Mucosa of descending colon (tissue), 3 donors: Measurements from ENCODE around the gene RAB1B. TPM values are rescaled to one million over a fixed set of nuclear protein-coding genes. Genes with fewer than 3 reads are reported as not detected.

Source experiments
- ATAC-seq: fragments of 200-7000 bp; cut with Tn5 transposase; one replicate; pipeline ENCODE4 v1.9.1; 2020; ENCODE audit warnings: mild to moderate bottlenecking, moderate library complexity
- DNase-seq, 3 donors: peaks; one replicate each; pipeline ENCODE4 v3.0.0-alpha.2; 2020
- H3K36me3 ChIP-seq: fragments of 200-600 bp; one replicate; pipeline ENCODE4 v1.8.0; 2021; ENCODE audit warnings: low read depth, mild to moderate bottlenecking
- H3K4me1 ChIP-seq: fragments of 200-600 bp; one replicate; pipeline ENCODE4 v1.8.0; 2021; ENCODE audit warnings: low read depth, mild to moderate bottlenecking
- H3K4me3 ChIP-seq: fragments of 200-600 bp; one replicate; pipeline ENCODE4 v1.8.0; 2021; ENCODE audit warnings: mild to moderate bottlenecking
- H3K9me3 ChIP-seq: fragments of 200-600 bp; one replicate; pipeline ENCODE4 v1.8.0; 2021; ENCODE audit warnings: mild to moderate bottlenecking
- intact Hi-C, 2 donors: fragments of 100-400 bp; cut with DNase I in 1 of 2; cut with micrococcal nuclease in 1 of 2; formaldehyde crosslinking; loops; one replicate each; pipeline versions ENCODE4 v1.11.0 to v1.11.1; 2022; cut with DNase I, micrococcal nuclease
- total RNA-seq, 3 donors: library from RNA; stranded (reverse); fragmentation: NEBNext Ultra II Directional in 2 of 3; extraction: Animal tissue kit (Norgen Biotek cat#: 25700) in 2 of 3; gene quantifications; one replicate each; pipeline versions ENCODE4 v1.2.1 to v1.2.4, GENCODE V29; 2021 to 2023
- TF ChIP-seq, protein P1 (sequence below): fragments of 200-600 bp; IDR thresholded peaks from one replicate; pipeline ENCODE4 v1.8.0; 2022; ENCODE audit warnings: antibody characterized with exemption, mild to moderate bottlenecking
- donor health status: DM: no; HTN: no; CAD: no; lungs with moderate emphysema.
- donor health status: DM: no; HTN: no; CAD: no.
- donor health status: DM: no; HTN: yes; CAD: no.

RAB1B gene
- total RNA-seq, 3 donors from 2014 or later = 154 to 210 (median 191) TPM

DNA sequence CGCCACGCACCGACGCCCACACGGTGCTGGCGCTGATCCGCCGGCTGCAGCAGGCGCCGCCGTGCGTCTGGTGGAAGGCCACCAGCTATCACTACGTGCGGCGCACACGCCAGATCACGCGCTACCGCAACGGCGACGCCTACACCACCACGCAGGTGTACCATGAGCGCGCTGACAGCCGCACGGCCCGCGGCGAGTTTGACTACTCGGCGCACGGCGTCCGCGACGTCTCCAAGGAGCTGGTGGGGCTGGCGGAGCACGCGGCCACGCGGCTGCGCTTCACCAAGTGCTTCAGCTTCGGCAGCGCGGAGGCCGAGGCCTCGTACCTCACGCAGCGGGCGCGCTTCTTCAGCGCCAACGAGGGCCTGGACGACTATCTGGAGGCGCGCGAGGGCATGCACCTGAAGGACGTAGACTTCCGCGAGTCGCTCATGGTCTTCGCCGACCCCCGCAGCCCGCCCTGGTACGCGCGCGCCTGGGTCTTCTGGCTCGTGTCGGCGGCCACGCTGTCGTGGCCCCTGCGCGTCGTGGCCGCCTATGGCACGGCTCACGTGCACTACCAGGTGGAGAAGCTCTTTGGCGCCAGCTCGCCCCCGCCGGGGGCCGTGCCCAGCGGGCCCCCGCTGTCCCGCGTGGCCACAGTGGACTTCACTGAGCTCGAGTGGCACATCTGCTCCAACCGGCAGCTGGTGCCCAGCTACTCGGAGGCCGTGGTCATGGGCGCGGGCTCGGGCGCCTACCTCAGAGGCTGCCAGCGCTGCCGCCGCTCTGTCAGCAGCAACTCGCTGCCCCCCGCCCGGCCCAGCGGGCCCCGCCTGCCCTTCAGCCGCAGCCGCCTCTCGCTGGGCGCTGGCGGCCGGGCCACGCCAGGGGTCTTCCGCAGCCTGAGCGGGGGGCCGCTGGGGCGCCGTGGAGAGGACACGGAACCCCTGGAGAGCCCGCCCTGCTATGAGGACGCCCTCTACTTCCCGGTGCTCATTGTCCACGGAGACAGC, 26.5 kb downstream of the RAB1B start:
- H3K9me3 ChIP-seq = no peaks in the 10 kb centered on the region

DNA sequence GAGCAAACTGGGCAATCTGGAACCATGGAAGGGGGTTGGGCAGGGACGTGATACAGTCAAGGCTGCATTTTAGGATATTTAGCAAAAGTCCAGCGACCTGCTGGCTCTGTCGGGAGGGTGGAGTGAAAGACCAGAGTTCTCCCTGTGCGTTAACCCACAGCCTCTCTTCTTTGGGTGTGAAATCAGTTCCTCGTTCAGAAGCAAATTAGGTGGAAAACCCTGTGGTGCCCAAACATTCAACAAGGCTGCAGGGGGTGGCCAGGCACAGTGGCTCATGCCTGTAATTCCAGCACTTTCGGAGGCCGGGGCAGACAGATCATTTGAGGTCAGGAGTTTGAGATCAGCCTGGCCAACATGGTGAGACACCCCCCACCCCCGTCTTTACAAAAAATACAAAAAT, 29.2 kb downstream of the RAB1B start:
- no peaks in the 10 kb centered on the region for H3K4me1 ChIP-seq
- TF ChIP-seq, protein P1, sequence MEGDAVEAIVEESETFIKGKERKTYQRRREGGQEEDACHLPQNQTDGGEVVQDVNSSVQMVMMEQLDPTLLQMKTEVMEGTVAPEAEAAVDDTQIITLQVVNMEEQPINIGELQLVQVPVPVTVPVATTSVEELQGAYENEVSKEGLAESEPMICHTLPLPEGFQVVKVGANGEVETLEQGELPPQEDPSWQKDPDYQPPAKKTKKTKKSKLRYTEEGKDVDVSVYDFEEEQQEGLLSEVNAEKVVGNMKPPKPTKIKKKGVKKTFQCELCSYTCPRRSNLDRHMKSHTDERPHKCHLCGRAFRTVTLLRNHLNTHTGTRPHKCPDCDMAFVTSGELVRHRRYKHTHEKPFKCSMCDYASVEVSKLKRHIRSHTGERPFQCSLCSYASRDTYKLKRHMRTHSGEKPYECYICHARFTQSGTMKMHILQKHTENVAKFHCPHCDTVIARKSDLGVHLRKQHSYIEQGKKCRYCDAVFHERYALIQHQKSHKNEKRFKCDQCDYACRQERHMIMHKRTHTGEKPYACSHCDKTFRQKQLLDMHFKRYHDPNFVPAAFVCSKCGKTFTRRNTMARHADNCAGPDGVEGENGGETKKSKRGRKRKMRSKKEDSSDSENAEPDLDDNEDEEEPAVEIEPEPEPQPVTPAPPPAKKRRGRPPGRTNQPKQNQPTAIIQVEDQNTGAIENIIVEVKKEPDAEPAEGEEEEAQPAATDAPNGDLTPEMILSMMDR = no peak
- DNase-seq (no peak), ATAC-seq (no peak)
- H3K36me3 ChIP-seq = no peaks in the 10 kb centered on the region
- H3K9me3 ChIP-seq = no peaks in the 10 kb centered on the region
- intact Hi-C loops = no loop called here
- no peak overlapping the region for H3K4me3 ChIP-seq

More for the DNA sequence above, 26.5 kb downstream of the RAB1B start:
- intact Hi-C loops = no loop called here
- TF ChIP-seq, protein P1 = no peak
- DNase-seq = peak in 1 of 3 donors; percentile 50
- peaks cover 13% of the 10 kb centered on the region for H3K4me1 ChIP-seq
- ATAC-seq = no peak
- no peaks in the 10 kb centered on the region for H3K36me3 ChIP-seq
- no peak overlapping the region for H3K4me3 ChIP-seq

DNA sequence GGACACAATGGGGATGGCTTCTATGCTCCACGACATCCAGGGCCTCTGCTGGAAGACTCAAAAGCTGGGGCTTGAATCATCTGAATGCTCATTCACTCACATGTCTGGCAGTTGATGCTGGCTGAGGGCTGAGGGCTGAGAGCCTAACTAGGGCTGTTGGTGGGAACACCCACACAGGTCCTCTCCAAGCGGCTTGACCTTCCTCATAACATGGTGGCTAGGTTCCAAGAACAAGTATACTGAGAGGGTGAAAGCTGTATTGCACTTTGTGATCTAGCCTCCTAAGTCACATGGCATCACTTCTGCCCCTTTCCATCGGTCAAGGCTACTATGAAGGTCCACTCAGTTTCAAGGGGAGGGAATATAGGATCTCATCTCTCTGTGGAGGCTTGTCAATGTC, 30.7 kb downstream of the RAB1B start:
- H3K4me3 ChIP-seq = no peak overlapping the region
- intact Hi-C loops = no loop called here
- no peak for ATAC-seq

DNA sequence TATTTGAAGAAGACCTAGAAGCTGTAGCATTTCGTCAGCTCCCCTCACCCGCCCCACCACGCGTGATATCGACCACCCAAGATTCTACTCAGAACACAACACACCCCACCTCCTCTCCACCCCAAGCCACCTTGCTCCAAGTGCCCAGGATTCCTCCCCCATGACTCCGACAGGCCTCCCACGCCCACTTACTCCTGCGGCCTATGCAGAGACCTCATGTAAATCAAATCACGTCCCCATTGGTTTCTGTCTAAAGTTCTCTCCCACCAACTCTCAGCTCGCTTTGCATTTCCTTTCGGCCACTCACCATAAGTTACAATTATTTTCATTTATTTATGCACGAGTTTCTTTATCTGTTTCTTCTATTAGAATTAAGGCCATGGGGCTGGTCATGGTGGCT, 34.2 kb downstream of the RAB1B start:
- Histone ChIP-seq H3K36me3 (no peaks in the 10 kb centered on the region), H3K4me1 (no peaks in the 10 kb centered on the region), H3K9me3 (no peaks in the 10 kb centered on the region), H3K4me3 (no peak overlapping the region)
- TF ChIP-seq, protein P1 = no peak
- no peak for ATAC-seq
- DNase-seq = no peak
- intact Hi-C loops = no loop called here

More for the DNA sequence above, 30.7 kb downstream of the RAB1B start:
- Histone ChIP-seq H3K9me3 (no peaks in the 10 kb centered on the region), H3K36me3 (no peaks in the 10 kb centered on the region), H3K4me1 (no peaks in the 10 kb centered on the region)
- DNase-seq = no peak
- TF ChIP-seq, protein P1 = no peak

DNA sequence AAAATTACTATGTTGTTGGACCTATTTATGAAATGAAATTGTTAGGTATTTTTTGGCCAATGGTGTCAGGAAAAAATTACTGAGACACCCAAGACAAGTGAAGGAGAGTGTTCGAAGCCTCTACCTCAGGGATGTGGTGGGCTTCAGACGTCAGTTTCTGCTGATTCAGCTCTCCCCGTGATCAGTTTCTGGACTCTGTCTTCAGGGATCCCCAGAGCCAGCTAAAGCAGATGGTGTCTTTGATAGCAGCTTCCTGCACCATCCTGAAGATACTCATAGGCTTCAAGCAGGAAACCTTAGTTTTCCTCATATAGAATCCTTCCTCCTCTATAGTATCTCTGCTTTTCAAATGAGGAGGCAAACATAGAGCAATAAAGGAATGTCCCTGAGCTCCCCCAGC, 41.0 kb downstream of the RAB1B start:
- Histone ChIP-seq H3K36me3 (no peaks in the 10 kb centered on the region), H3K9me3 (no peaks in the 10 kb centered on the region), H3K4me1 (peaks cover 7% of the 10 kb centered on the region), H3K4me3 (no peak overlapping the region)
- intact Hi-C loops = no loop called here
- DNase-seq (no peak), ATAC-seq (no peak)
- TF ChIP-seq, protein P1 = no peak
